Body of pancreas (tissue), 4 donors: ENCODE results near the gene RNF157.

Experiments used
- POLR2A ChIP-seq, 3 donors: fragments of 450-650 bp; IDR thresholded peaks; one replicate each; pipeline ENCODE4 v1.6.1; 2016; ENCODE audit warnings: antibody characterized with exemption in 3 of 3, mild to moderate bottlenecking in 2 of 3
- TF ChIP-seq, protein P1 (sequence below), 7 experiments: fragments of 450-650 bp in 4 of 7; fragments of 200-600 bp in 3 of 7; sonication (generic) in 3 of 7; IDR thresholded peaks; one replicate each; pipeline ENCODE4 v1.5.1; 2016 to 2019; ENCODE audit warnings: antibody characterized with exemption in 7 of 7

DNA sequence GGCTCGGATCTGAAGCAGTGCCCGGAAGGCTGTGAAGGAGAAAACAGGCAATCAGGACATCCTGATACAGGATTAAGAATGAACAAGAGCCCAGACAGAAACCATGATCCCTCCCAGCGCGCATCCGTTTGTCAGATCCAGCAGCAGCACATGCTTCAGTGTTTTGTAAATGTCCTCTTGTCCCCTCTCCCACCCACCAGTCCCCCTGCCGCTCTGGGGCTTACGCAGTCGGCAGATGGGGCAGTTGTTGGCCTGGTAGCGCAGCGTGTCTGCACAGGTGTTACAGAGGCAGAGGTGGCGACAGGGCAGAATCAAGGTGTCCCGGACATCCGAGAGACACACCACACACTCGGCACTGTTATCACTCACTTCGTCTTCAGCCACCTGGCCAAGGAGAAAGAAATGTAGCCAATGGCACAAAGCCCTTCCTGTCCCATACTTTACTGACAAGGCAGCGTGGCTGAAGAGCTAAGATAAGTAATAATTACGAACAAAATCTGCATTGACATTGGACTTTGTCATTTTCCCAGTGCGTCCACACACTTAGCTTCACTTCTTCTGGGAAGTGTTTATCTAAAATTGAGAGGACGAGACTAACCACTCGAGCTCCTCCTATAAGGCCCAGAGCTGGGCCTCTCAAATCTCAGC, 78.5 kb downstream of the RNF157 start:
- TF ChIP-seq, protein P1, sequence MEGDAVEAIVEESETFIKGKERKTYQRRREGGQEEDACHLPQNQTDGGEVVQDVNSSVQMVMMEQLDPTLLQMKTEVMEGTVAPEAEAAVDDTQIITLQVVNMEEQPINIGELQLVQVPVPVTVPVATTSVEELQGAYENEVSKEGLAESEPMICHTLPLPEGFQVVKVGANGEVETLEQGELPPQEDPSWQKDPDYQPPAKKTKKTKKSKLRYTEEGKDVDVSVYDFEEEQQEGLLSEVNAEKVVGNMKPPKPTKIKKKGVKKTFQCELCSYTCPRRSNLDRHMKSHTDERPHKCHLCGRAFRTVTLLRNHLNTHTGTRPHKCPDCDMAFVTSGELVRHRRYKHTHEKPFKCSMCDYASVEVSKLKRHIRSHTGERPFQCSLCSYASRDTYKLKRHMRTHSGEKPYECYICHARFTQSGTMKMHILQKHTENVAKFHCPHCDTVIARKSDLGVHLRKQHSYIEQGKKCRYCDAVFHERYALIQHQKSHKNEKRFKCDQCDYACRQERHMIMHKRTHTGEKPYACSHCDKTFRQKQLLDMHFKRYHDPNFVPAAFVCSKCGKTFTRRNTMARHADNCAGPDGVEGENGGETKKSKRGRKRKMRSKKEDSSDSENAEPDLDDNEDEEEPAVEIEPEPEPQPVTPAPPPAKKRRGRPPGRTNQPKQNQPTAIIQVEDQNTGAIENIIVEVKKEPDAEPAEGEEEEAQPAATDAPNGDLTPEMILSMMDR (IDR thresholded peaks at IDR 0.05) = no peak
- no peak for TF ChIP-seq POLR2A (IDR thresholded peaks at IDR 0.05)
